ENCODE results near the gene SYNC.

GRCh38 chr1:32733582-32734321 is 31.2 kb upstream of the SYNC start:
- TF ChIP-seq CTCF (IDR thresholded peaks at IDR 0.05) = no peak
- no peak for TF ChIP-seq EP300 (IDR thresholded peaks at IDR 0.05)

Measured in tibial nerve (tissue), 4 donors.